Measurements from ENCODE around the gene RYR2. TPM values are rescaled to one million over a fixed set of nuclear protein-coding genes. Genes with fewer than 3 reads are reported as not detected.
A peak's percentile ranks its signal among the peaks of the same experiment; 100 is the strongest.

The RYR2 gene
- total RNA-seq, 1 donor from 2014 or later: 0.19 TPM

DNA sequence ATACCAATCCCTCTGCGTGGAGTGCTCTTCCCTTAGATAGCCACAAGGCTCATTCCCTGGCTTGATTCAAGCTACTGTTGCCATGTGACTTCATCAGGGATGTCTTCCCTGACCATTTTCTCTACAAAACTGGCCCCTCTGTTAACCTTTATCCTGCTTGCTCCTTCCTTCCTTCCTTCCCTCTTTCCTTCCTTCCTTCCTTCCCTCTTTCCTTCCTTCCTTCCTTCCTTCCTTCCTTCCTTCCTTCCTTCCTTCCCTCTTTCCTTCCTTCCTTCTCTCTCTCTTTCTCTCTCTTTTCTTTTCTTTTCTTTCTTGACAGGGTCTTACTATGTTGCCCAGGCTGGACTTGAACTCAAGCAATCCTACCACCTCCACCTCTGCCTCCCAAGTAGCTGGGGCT lies 6.2 kb upstream of the RYR2 start:
- DNase-seq (ENCODE audit: low spot score, unreplicated experiment): no peak
- H3K27me3 Mint-ChIP-seq: peaks cover 30% of the 10 kb centered on the region
- no peaks in the 10 kb centered on the region for H3K9me3 Mint-ChIP-seq (ENCODE audit: low read depth)
- TF ChIP-seq, protein P1, sequence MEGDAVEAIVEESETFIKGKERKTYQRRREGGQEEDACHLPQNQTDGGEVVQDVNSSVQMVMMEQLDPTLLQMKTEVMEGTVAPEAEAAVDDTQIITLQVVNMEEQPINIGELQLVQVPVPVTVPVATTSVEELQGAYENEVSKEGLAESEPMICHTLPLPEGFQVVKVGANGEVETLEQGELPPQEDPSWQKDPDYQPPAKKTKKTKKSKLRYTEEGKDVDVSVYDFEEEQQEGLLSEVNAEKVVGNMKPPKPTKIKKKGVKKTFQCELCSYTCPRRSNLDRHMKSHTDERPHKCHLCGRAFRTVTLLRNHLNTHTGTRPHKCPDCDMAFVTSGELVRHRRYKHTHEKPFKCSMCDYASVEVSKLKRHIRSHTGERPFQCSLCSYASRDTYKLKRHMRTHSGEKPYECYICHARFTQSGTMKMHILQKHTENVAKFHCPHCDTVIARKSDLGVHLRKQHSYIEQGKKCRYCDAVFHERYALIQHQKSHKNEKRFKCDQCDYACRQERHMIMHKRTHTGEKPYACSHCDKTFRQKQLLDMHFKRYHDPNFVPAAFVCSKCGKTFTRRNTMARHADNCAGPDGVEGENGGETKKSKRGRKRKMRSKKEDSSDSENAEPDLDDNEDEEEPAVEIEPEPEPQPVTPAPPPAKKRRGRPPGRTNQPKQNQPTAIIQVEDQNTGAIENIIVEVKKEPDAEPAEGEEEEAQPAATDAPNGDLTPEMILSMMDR (IDR thresholded peaks at IDR 0.05; ENCODE audit: unreplicated experiment): no peak
- H3K4me3 Mint-ChIP-seq (ENCODE audit: low read depth): no peak overlapping the region
- no peak overlapping the region for H3K27ac Mint-ChIP-seq
- no peaks in the 10 kb centered on the region for H3K36me3 Mint-ChIP-seq (ENCODE audit: insufficient read depth)
- H3K4me1 Mint-ChIP-seq (ENCODE audit: low read depth): no peaks in the 10 kb centered on the region

DNA sequence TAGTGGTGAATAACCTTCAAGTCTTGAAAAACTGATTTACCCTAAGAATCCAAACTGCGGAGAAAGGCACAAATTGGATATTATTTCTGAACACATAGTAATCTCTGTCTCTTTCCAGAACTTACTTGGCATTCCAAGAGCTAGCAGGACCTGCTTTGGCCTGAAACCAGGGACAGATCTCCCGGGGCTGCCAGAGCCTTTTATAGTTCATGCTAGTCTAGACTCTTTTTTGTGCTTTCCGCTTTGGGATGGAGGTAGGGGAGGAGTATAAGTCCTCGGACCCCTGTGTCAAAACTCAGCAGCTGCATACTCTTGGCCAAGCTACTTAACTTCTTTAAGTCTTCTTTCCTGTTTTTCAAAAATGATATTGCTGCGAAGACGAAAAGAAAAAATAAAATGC lies 3.8 kb upstream of the RYR2 start:
- no peaks in the 10 kb centered on the region for H3K9me3 Mint-ChIP-seq (ENCODE audit: low read depth)
- H3K4me1 Mint-ChIP-seq (ENCODE audit: low read depth): peaks cover 4% of the 10 kb centered on the region
- TF ChIP-seq, protein P1 (IDR thresholded peaks at IDR 0.05; ENCODE audit: unreplicated experiment): no peak
- H3K36me3 Mint-ChIP-seq (ENCODE audit: insufficient read depth): no peaks in the 10 kb centered on the region
- H3K27ac Mint-ChIP-seq: no peak overlapping the region
- no peak overlapping the region for H3K4me3 Mint-ChIP-seq (ENCODE audit: low read depth)
- peaks cover 30% of the 10 kb centered on the region for H3K27me3 Mint-ChIP-seq
- DNase-seq (ENCODE audit: low spot score, unreplicated experiment): no peak

GRCh38 chr1:237040823-237041222 lies 1.2 kb upstream of the RYR2 start:
- no peak for DNase-seq (ENCODE audit: low spot score, unreplicated experiment)
- Mint-ChIP-seq H3K27ac (no peak overlapping the region), H3K9me3 (ENCODE audit: low read depth) (no peaks in the 10 kb centered on the region), H3K4me3 (ENCODE audit: low read depth) (no peak overlapping the region), H3K36me3 (ENCODE audit: insufficient read depth) (no peaks in the 10 kb centered on the region), H3K4me1 (ENCODE audit: low read depth) (peaks cover 6% of the 10 kb centered on the region), H3K27me3 (peaks cover 49% of the 10 kb centered on the region)
- TF ChIP-seq, protein P1 (IDR thresholded peaks at IDR 0.05; ENCODE audit: unreplicated experiment): no peak

DNA sequence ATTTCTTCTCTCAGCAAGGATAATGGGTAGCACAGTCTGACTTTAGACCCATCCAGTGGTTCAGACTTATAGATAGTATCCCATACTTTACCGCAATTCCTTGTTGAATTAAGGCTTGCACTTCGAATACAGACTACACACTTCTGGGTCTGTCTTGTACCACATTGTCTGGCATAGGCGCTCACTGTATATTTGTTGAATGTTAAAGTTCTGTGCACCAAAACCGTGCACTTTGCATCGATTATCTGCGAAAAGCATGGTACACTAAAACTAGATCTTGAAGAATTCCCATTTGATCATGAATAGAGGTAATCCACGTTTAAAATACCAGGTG lies 556 bp upstream of the RYR2 start:
- H3K9me3 Mint-ChIP-seq (ENCODE audit: low read depth): no peaks in the 10 kb centered on the region
- H3K4me3 Mint-ChIP-seq (ENCODE audit: low read depth): peak overlapping the region; percentile 52
- no peak overlapping the region for H3K27ac Mint-ChIP-seq
- no peaks in the 10 kb centered on the region for H3K36me3 Mint-ChIP-seq (ENCODE audit: insufficient read depth)
- H3K27me3 Mint-ChIP-seq: peaks cover 49% of the 10 kb centered on the region
- peaks cover 6% of the 10 kb centered on the region for H3K4me1 Mint-ChIP-seq (ENCODE audit: low read depth)
- DNase-seq (ENCODE audit: low spot score, unreplicated experiment): no peak
- TF ChIP-seq, protein P1 (IDR thresholded peaks at IDR 0.05; ENCODE audit: unreplicated experiment): no peak

GRCh38 chr1:237042526-237042891 lies 525 bp downstream of the RYR2 start:
- TF ChIP-seq, protein P1 (IDR thresholded peaks at IDR 0.05; ENCODE audit: unreplicated experiment): no peak
- no peak for DNase-seq (ENCODE audit: low spot score, unreplicated experiment)
- Mint-ChIP-seq H3K4me3 (ENCODE audit: low read depth) (peak overlapping the region; percentile 68), H3K27me3 (peaks cover 49% of the 10 kb centered on the region), H3K9me3 (ENCODE audit: low read depth) (no peaks in the 10 kb centered on the region), H3K36me3 (ENCODE audit: insufficient read depth) (no peaks in the 10 kb centered on the region), H3K4me1 (ENCODE audit: low read depth) (peaks cover 6% of the 10 kb centered on the region), H3K27ac (no peak overlapping the region)

All from progenitor cell of endocrine pancreas (in vitro differentiated cells).